GM21390 (cell line): ENCODE measurements around the gene PAIP2.
"Not testable (repeated sequence)": the region's sequence is repeated elsewhere in the genome, so short reads cannot be mapped to it uniquely, and the experiment has no call there.

Source experiments
- ATAC-seq: cut with Tn5 transposase; IDR thresholded peaks from one replicate; pipeline ENCODE4 v1.9.1; 2021; ENCODE audit not compliant: unreplicated experiment

Gene PAIP2

DNA sequence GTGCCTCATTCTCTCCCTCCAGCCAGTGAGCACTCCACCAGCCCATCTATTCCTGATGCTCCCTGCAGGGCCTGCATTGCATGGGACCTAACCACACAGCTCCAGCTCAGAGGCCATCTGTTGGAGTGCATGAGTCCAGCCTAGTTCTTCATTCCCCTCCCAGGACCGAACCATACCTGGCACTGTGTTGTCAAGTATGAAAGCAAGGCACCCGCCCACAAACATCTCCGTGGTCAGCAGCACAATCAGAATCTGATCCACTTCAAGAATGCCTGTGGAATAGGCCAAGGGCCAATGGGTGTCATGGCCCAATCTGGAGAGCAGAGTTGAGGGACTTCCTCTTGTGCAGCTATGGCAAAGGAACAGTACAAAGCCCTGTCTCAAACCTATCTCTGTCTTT lies 35.6 kb downstream of the PAIP2 start:
- ATAC-seq, result no peak

- ATAC-seq, result no peak
Measured at GRCh38 chr5:139378101-139378825, 36.6 kb downstream of the PAIP2 start.

- no peak for ATAC-seq
Measured at GRCh38 chr5:139378941-139379361, 37.3 kb downstream of the PAIP2 start.

DNA sequence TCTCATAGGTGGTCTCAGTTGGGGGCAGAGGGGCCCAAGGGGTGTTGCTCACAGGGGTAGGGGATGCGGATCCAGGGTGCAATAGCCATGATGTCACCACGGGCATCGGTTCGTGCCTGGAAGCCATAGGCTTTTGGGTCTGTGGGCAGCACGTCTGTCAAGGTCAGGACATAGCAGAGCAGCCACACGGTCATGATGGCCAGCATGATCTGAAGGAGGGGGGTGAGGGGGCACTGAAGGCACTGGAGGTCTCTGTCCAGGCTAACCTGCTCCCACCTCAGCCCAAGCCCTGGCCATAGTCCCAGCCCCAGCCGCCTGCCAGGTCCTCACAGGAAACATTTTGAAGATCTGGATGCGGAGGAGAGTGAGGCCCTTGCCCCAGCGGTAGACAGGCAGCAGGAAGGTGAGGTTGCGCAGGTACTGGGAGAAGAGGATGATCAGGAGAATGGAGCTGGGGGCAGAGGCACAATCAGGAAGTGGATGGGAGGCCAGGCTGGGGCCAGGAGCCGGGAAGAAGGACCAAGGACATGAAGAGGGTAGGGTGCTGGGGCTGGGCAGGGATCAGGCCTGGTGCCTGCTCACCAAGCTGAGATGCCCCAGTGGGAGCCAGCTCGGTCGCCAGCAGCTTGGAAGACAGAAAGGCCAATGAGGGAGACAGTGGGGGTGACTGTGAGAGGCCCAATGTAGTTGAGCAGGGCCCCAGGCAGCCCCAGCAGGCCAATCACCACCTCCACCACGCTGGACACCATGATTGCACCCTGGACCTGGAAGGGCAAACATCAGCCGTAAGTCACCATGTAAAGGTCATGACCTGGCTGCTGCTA lies 38.2 kb downstream of the PAIP2 start:
- ATAC-seq, result no peak

GRCh38 chr5:139381837-139382761 lies 40.4 kb downstream of the PAIP2 start:
- no peak for ATAC-seq

- ATAC-seq, result no peak
Measured at GRCh38 chr5:139382807-139383206, 41.2 kb downstream of the PAIP2 start.

DNA sequence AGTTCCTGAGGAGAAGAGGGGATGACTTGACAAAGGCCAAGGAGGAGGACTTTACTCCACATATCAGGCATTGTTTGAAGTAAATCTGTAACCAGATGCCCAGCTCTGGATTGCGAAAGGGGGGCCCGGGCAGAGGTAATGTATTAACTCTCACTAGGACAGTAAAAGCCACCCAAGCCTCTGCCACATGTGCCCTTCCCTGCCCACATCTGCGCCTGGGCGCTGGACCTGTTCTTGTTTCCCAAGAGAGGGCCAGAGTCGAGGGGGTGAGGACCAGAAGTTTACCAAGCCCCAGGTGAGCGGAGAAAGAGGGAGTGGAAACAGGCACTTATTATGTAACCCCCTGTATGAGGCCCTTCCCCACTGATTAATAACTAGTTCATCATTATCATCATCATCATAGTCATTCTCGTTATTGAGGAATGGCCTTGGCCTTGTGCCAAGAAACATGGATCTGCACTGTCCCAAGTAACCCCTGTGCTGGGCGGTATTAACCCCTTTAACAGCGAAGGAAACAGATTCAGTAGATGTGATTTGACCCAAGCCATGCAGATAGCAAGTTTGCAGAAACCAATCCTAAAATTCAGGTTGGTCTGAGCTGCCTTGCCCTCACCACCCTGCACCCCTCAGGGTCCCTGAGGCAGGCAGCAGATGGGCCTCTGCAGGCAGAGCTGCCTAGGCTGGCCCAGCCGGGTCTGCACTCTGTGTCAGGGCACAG lies 41.8 kb downstream of the PAIP2 start, which contains the start of gene SLC23A1:
TSS of gene SLC23A1 (minus strand) at position 23 of the 718 bp plus-strand sequence. CDS start 44 bp downstream, outside the sequence.
- no peak for ATAC-seq

DNA sequence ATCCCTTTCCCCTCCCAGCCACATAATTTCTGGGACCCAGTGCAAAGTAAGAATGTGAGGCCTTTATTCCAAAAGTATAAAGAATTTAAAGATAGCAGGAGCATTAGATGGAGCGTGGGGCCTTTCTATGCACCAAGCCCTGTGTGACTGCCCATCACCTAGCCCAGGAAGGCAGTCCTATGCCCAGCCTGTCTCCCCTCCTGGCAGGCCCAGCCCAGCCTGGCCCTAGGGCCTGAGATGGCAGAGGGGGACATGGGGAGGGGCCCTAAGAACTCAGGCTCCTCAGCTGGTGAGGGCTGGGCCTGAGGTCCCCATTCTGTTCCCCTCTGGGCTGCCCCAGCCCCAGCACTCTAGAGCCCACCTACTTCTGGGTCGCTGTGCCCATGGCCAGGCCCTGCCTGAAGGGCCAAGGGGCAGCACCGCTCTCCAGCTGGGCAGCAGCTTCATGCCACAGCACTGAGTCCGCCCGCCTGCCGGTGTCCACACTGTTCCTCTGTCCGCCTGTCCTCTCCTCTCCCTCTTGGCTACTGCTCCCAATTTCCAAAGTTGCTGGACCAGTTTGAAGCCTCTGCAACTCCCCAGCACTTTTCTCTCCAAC lies 42.4 kb downstream of the PAIP2 start:
- no peak for ATAC-seq

DNA sequence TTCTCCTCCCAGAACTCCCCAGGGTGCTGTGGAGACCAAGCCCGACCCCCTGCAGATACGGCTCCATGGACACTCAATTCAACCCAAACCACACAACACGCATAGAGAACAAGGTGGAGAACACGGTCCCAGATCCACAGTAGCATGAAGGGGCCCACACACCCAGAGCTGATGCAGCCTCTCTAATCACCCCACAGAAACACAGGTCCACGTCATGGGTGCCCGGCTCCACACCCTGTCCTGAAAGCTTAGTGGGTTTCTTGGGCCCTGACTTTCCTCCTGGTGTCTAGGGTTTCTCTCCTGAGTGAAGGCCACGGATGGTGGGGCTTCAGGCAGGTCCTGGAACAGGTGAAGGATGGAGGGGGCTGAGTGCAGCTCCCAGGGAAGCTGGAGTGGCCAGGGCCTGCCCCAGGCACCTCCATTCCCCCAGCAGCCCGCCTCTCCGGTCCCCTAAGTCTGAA lies 43.0 kb downstream of the PAIP2 start:
- no peak for ATAC-seq

GRCh38 chr5:139385061-139386049 lies 43.7 kb downstream of the PAIP2 start:
- ATAC-seq, result no peak

- ATAC-seq, result no peak
Measured at GRCh38 chr5:139386050-139386438, 44.4 kb downstream of the PAIP2 start.

GRCh38 chr5:139386956-139387355 lies 45.3 kb downstream of the PAIP2 start:
- not testable (repeated sequence) for ATAC-seq

DNA sequence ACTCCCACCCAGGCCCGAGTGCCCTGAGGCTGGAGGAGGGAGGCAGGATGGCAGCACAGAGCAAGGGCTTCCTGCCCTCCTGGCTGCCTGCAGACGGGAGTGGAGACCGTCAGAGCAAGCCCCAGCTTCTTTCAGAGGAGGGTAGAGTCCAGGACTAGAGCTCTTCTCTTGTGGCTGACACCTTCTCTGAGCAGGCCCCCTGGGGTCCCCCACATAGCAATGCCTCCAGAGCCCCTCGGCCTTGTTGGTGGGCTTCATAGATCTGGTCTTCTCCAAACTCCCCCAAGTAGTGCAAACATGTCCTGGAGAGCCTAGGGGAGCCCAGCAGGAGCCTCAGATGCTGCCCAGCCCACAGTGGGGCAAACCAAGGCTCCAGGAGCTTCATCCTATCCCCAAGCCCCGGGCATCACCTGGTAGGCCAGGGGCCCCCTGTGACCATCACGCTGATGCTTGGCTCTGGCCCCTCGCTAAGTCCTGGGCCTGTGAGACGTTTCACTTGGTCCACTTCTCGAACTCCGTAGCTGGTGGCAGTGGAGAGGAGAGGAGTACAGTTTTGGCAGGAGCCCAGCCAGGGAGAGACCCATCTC lies 46.0 kb downstream of the PAIP2 start:
- ATAC-seq, result no peak

- ATAC-seq, result no peak
Measured at GRCh38 chr5:139388198-139388821, 46.7 kb downstream of the PAIP2 start.

- ATAC-seq, result peak; percentile 31
Measured at GRCh38 chr5:139389701-139390638, 48.3 kb downstream of the PAIP2 start, which contains the start of gene MZB1. Gene MZB1, minus strand, starts transcription at chr5:139389913. Its CDS starts 57 bp downstream, at chr5:139389856.

- ATAC-seq, result no peak
Measured at GRCh38 chr5:139390639-139391569, 49.2 kb downstream of the PAIP2 start.
